ENCODE data around the gene PAF1.

GRCh38 chr19:39436350-39436716 is 45.4 kb upstream of the PAF1 start:
- TF ChIP-seq CTCF (IDR thresholded peaks at IDR 0.05) (no peak), POLR2A (IDR thresholded peaks at IDR 0.05) (no peak)

Data from uterus (tissue), 2 donors.